ENCODE data around the gene CPA1.

The CPA1 gene

DNA sequence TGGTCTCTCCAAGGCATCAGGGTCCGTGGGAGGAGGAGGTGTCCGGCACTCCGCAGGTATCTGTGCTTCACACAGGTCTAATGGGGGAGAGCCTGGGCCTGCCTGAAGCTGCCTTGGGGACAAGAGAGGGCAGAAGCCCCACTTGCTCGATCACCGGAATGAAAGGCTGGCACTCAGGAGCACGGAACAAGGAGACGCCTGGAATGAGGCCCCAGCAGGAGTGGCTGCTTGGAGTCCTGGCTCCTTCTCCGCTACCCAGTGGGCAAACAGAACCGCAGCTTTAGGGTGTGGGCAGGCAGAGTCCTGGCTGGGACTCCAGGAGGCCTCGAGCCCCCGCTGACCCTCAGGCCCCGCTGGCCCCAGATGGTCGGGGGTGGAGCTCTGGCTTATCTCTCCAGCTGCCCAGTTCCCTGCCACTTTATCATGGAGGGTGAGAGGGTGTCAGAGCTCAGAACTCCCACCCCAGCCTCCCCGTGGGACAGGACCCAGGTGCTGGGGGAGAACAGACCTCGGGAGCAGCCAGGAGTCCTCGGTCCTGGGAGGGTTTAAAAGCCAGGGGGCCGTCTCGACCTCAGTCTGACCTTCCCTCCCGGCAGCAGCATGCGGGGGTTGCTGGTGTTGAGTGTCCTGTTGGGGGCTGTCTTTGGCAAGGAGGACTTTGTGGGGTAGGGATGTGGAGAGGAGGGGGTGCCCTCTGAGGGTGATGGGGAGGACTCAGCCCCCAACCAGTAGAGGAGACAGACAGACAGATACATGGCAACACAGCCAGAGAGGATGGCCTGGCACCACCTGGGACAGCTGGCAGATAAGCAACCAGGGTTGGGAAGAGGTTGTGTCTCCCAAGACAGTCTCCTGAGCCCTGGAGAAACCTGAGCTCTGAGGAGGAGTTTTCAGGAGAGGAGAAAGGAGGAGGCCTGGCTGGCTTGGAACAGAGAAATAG, at the start of gene CPA1:
Gene CPA1 (plus strand): TSS at position 574 of the 940 bp plus-strand sequence. CDS start 27 bp downstream, at position 601.
- DNase-seq = no peak

DNA sequence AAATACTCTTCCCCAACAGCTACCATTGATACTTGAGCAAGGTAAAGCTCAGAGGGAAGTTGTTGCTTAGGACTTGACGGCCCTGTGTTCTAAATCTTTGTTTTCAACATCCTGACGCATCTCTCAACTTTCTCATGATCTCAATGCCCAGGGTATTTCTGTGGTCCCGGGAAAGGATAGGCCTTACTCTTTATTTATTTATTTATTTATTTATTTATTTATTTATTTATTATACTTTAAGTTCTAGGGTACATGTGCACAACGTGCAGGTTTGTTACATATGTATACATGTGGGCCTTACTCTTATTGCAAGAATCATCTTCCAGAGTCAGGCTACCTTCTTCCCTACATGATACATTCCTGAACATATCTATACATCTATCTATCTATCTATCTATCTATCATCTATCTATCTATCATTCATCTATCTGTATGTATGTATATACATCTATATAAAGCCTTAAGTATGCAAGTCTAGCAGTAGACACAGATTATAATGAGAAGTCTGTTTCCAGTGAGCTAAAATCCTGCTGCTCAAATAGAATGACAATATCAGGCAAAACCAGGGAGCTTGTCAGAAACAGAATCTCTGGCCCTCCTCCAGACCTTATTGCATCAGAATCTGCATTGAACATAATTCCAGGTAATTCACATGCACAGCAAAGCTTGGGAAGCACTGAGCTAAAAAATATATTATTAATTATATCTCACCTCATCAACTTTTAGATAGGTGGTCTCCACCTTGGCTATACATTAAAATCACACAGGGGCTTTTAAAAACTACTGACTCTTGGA, 47.8 kb upstream of the CPA1 start:
- no peak for DNase-seq

DNA sequence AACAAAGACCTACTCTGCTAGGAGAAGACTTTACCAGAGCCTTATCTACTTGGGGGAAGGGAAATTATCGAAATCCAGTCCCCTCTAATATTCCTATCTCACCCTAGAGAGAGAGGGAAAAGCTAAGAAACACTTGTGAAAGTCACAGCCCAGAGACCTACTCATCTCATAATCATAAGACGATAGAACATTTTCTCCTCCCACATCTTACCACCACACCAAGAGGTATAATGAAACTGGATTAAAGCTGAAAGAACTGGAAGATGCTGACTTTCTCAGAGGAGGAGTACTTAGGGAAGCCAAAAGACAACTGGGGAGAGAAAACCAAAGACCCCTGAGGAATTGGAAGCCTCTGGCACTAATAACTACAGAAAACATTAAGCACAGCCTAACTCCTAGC, 46.5 kb upstream of the CPA1 start:
- DNase-seq = no peak

DNA sequence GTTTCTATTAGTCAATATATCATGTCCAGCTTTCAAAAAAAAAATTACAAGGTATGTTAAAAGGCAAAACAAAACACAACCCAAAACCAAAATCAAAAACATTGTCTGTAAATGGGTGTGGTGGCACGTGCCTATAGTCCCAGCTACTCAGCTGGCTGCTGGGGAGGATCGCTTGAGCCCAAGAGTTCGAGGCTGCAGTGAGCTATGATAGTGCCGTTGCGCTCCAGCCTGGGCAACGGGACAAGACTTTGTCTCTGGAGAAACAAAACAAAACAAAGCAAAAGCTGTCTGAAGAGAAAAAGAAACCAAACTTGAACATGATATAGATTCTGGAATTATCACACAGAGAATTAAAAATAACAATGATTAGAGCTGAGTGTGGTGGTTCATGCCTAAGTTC, 46.0 kb upstream of the CPA1 start:
- no peak for DNase-seq

DNA sequence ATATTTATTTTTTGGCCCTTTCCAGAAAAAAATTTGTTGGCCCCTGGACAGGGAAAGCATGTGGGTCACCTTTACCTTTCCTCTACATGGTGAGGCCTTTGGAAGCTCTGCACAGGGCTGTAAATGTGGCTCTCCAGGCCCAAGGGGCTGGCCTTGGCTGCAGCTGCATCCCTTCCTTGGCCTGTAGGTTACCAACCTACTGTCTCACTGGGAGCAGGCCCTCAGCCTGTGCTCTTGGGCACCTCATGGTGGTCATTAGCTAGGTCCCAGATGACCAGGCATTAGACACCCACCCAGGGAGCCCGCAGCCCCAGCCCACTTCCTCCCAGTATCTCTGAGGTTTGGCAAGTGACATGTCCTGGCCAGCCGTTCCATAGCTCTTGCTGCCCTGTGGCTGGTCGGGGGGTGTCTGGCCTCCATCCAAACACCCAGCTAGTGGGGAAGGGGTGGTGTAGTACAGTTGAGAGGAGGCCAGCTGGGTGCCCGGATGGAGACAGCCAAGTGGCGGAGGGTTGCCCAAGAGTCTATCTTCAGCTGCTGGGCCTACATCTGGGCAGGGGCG, 42.8 kb upstream of the CPA1 start:
- DNase-seq = no peak

DNA sequence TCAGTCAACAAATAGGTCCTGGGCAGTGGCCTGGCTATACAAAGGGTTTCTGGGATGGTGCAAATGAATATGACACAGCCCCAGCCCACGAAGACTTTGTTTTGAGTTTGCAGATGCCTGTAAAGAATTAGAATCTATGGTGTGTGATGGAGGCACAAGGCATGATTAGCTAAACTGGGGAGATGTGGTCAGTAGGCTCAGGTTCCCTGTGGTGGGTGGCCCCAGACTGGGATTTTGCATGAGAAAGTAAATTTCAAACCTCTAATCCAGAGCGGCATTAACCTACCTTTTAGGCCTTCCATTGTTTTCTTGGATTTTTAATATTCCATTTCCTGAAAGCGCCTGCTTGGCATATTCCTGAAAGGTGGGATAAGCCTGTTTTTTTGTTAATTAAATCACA, 42.1 kb upstream of the CPA1 start:
- no peak for DNase-seq

DNA sequence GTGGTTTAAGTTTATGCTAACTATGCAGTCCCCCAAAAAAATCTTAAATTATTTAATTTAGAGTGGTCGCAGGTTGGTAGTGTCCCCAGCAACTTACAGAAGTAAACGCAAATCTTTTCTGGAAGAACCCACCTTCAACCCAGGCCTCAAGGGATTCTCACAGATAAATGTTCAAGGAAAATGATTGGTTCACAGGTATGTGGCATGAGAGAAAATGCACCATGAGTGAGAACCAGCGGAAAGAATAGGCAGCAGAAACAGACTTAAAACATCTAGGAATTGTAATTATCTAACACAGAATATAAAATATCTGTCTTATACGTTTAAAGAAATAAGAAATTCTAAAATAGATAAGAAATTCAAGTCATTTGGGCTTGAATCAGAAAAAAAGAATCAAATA, 38.4 kb upstream of the CPA1 start:
- no peak for DNase-seq

DNA sequence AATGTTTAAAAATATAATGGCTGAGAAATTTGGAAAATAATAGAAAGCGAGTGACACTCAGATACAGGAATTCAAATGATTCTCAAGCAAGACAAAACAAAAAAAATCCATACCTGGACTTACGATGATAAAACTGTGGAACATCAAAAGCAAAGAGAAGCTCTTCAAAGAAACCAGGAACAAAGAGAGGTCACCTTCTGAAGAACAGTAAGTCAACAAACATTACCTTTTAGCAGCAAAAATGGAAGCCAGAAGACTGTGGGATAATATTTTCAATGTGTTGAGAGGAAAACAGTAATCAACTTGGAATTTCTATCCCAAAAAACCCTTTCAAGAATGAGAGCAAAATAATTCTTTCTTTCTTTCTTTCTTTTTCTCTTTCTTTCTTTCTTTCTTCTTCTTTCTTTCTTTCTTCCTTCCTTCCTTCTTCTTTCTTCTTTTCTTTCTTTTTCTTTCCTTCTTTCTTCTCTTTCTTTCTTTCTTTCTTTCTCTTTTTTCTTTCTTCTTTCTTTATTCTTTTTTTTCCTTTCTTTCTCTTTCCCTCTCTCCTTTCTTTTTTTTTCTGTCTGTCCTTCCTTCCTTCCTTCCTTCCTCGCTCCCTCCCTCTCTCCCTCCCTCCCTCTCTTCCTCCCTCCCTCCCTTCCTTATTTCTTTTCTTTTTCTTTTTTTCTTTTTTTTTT, 37.5 kb upstream of the CPA1 start:
- DNase-seq = no peak

DNA sequence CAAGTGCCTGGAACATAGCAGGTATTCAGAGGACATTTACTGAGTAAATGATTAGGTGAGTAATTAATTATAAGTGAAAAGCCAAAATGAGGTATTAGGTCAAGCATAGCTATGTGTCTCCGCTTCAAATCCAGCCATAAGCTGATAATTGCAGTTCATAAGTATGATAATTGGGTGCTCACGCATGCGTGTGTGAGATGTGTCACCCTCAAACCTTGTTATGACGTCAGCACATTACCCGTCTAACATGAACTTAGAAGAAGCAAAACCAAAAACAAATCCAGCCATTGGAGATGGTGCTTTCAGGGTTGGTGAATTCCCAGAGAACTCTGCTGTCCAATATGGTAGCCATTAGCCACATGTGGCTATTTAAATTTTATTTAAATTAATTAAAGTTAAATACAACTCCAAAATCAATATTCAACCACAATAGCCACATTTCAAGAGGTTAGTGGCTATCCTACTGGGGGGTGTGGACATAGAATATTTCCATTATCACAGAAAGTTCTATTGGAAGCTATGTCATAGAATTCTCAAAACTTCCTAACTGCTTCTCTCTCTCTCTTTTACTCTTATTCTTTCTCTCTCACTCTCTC, 35.9 kb upstream of the CPA1 start, which contains the start of gene CPA5:
Gene CPA5 (plus strand): TSS at position 546 of the 596 bp plus-strand sequence. CDS start 1,670 bp downstream, outside the sequence.
- DNase-seq = no peak

DNA sequence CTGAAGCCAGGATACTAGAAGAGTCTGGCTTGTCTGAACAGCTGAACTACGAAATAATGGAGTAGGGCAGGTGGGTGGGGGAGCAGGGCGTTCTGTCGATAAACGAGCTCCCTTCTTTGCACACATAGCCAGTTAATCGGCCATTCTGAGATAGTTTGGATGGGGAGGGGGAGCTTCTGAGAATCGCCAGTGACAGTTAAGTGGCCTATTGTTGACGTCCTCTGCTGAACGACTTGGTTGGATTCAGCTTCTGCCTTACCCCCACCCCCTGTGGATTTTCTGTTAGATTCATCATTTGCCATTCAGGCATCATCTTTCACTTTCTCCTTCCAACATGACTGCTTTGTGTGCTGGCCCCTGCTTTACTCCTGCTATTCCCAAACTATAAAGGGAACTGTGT, 35.2 kb upstream of the CPA1 start:
- DNase-seq = no peak

DNA sequence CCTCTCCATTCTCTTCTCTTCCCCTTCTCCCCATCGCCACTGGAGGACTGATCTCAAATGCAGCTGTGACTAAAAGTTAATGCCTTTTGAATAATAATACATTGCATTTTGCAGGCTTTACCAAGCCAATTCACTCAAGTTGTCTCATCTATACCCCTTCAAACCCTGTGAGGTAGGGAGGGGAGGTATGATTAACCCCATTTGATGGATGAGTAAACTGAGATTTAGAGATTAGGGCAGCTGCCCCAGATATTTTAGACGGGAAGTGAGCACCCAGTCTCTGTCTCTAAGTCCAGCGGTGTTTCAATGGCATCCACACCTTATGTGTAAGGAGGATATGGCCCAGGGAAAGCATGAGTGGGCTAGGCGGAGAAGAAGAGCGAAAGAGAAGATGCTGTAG, 34.6 kb upstream of the CPA1 start:
- no peak for DNase-seq

DNA sequence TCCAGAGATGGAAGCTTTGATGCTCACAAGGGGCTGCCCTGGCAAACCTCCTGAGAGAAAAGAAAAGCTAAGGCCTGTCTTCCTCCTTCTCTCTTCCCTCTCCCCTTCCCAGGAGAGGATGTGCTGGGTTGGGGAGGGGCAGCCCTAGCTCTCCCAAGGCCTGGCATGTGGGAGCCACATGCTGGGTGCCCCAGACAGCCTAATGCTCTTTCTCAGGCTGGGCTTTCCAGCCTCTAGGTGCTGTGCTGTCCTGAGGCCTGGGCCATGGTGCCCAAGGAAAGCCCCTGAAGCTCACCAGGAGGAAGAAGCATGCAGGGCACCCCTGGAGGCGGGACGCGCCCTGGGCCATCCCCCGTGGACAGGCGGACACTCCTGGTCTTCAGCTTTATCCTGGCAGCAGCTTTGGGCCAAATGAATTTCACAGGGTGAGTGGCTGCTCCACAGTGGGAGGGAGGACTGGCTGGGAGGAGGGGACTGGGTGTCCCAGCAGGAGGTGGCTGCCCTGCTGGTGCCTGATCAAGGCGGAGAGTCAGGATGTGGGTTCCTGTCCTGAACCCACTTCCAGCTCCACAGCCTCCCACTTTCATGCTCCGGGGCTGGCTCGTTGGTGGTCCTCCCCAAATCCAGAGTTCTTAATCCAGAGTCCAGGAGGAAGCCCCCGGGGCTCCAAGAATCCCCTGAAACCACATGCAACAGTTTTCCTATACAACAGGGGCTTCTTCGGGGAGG, 34.0 kb upstream of the CPA1 start:
- DNase-seq = no peak

DNA sequence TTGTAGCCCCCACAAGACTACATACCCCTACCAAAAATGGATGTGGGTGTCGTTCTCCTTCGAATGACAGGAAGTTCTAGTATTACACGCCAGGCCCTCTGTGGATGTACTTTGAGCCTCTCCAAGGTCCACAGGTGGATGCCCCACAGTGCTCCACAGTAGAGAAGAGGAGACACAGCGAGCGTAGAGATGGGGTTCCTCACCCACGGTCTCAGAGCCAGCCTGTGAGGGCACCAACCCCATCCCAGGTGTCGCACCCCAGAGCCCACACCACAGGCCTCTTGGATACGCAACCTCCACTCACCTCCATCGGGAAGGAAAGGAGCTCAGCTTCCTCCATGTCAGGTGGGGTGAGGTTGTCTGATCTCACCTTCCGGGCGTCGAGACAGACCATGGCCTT, 33.4 kb upstream of the CPA1 start:
- DNase-seq = no peak

DNA sequence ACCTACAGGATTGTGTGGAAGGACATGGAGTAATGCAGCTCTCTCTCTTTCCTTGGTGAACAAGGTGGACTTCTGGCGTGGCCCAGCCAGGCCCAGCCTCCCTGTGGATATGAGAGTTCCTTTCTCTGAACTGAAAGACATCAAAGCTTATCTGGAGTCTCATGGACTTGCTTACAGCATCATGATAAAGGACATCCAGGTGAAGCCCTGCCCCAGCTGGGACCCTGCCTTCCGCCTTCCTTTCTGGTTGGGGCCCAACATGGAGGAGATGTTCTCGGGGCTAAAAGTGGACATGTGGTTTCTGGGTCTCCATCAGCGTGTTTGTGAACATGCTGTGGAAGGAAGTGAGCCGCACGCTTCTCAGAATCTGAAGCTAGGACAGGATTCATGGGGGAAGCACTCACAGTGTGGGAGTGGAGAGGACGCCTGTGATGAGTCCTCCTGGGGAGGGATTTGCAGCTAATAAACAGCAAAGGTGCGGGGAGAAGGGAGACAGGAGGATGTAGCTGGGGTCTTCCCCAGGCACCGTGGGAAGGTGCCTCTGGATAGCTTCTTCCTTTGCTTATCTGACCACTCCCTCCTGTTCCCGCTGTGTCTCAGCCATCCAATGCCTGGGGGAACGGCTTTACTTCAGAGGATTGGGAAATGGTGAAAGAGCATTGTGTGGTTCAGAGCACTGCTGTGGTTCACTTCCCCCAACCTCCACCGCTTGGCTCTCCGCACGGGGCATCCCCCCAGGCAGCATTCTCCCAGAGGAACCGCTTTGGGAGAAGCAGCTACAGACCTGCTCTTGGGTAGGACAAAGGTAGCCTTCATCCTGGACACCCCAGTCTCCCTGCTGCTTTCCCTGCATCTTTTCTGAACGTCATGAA, 30.1 kb upstream of the CPA1 start:
- DNase-seq = no peak

DNA sequence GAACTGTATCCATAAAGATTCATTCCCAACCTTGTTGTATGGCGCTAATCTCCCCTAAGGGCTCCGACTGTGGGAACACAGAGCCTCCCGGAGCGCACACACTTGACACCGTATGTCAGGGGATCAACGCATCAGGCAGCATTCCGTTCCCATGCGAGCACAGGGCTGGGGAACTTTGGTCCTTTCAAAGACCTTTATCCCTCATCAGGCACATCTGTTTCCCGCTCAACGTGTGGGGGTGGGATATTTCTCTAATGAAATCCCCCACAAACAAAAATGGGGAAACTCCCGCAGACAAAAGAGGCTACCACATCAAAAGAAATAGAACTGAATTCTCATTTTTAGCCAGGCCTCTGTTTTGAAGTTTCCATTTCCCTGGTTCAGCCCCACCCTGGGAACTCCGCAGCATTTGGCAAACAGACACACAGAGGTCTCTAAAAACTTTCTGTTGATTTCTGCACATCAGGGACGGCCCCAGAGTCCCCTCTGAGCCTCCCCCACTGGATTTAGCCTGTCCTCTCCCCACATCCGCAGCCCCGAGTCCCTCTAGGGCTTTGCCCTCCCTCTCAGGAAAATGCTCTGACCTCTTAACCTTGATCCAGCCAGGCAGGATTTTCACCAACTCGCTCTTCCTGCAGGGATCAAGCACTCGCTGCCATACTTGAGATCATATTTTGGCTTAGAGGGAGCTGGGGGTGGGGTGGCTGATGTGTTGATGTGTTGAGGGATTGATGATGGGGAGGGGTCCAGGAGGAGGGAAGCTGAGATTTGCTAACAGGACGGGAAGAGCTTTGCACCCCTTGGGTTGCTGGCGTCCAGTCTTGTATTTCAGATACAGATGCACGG, 29.1 kb upstream of the CPA1 start:
- no peak for DNase-seq

DNA sequence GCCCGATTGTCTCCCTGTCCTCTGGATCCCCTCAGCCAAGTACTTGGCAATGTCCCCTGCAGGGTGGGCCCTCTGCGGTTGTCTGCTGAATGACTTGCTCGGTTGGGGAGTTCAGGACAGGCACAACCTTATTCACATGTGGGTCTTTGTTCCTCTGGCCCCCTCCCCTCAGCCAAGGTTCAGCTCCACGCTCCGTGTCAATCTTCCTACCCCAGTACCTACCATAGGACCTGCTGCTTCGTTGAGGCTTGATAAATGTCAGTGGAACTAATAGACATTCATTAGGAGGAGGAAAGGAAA, 28.6 kb upstream of the CPA1 start:
- no peak for DNase-seq

DNA sequence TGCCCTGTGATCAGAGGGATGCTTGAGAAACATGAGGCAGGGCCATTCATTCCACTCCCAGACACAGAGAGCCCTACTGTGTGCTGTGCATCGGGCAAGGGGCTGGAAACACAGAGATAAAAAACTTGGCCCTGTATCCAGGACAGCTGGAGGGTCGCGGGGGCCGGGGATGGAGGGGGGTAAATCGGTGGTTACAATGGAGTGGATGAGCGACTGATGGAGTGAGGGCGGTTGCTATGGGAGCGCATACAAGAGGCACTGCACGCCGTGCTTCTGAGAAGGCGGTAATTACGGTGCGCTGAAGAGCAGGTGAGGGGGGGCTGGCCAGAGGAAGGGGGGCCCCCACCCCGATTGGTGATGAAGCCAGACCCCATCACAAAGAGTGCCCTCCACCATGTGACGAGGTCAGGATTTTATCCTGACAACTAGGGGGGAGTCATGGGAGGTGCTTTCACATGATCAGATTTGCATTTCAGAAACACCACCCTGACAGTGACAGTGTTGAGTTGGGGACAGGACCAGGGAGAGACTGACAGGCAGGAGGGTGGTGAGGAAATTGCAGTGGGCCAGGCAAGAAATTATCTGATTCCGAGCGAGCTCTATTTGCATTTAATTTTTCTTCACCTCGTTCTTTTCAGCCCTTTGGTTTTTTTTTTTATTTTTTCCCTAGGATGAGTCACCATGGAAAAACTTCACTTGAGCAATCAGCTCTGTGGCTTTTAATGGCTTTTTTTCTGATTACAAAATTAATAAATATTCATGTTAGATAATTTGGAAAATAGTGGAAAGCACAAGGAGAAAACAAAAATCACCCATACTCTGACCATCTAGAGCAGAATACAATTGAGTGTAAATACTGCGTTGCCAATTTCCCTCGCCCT, 27.9 kb upstream of the CPA1 start:
- DNase-seq = no peak

DNA sequence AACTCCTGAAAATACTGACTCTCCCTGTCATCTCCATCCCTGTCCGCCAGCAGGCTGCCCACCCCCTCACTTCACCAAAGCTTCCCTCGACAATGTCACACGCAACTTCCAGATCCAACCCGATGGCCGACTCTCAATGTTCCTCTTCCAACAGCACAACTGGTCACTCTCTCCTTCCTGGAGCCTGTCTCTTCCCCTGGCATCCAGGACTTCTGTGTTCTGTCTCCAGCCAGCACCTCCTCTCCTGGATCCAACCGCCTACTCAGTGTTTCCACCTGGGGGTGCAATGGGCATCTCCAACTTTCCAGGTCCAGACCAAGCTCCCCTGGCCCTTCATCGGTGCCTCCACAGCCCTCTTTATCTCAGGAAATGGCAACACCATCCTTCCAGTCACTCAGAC, 27.1 kb upstream of the CPA1 start:
- no peak for DNase-seq
